ENCODE measurements around the gene IL12B.
A peak's percentile ranks its signal among the peaks of the same experiment; 100 is the strongest.
"Not testable (repeated sequence)": the region's sequence is repeated elsewhere in the genome, so short reads cannot be mapped to it uniquely, and the experiment has no call there.

The IL12B gene

GRCh38 chr5:159330131-159330800 lies at the start of gene IL12B:
IL12B (minus strand) TSS chr5:159330487; CDS start chr5:159326782, 3,705 bp downstream.
- Mint-ChIP-seq H3K27me3 (no peaks in the 10 kb centered on the region), H3K9me3 (no peaks in the 10 kb centered on the region)

GRCh38 chr5:159377653-159378052 lies 47.4 kb upstream of the IL12B start:
- Mint-ChIP-seq H3K9me3 (peaks cover 34% of the 10 kb centered on the region), H3K27me3 (no peaks in the 10 kb centered on the region), H3K4me3 (no peak overlapping the region), H3K27ac (no peak overlapping the region), H3K36me3 (peaks cover 53% of the 10 kb centered on the region), H3K4me1 (no peaks in the 10 kb centered on the region)
- no peak for ATAC-seq

More at GRCh38 chr5:159330131-159330800, at the start of gene IL12B:
- no peak for ATAC-seq
- H3K36me3 Mint-ChIP-seq = no peaks in the 10 kb centered on the region
- H3K4me3 Mint-ChIP-seq = peak within 1 kb of the TSS; percentile 85
- peak within 1 kb of the TSS; percentile 90 for H3K27ac Mint-ChIP-seq
- H3K4me1 Mint-ChIP-seq = peaks cover 38% of the 10 kb centered on the region

GRCh38 chr5:159367866-159368265 lies 37.6 kb upstream of the IL12B start:
- H3K27me3 Mint-ChIP-seq, H3K27ac Mint-ChIP-seq, ATAC-seq, H3K4me3 Mint-ChIP-seq, H3K4me1 Mint-ChIP-seq, H3K9me3 Mint-ChIP-seq: not testable (repeated sequence)
- peaks cover 15% of the 10 kb centered on the region for H3K36me3 Mint-ChIP-seq

GRCh38 chr5:159366776-159367175 lies 36.5 kb upstream of the IL12B start:
- not testable (repeated sequence) for H3K27me3 Mint-ChIP-seq, H3K4me1 Mint-ChIP-seq, H3K27ac Mint-ChIP-seq, ATAC-seq, H3K4me3 Mint-ChIP-seq, H3K9me3 Mint-ChIP-seq
- peaks cover 15% of the 10 kb centered on the region for H3K36me3 Mint-ChIP-seq

GRCh38 chr5:159362220-159362619 lies 31.9 kb upstream of the IL12B start:
- H3K4me1 Mint-ChIP-seq = peaks cover 4% of the 10 kb centered on the region
- ATAC-seq = peak; percentile 45
- H3K27me3 Mint-ChIP-seq = no peaks in the 10 kb centered on the region
- H3K36me3 Mint-ChIP-seq = peaks cover 6% of the 10 kb centered on the region
- no peak overlapping the region for H3K4me3 Mint-ChIP-seq
- H3K27ac Mint-ChIP-seq = no peak overlapping the region
- peaks cover under 1% of the 10 kb centered on the region for H3K9me3 Mint-ChIP-seq

GRCh38 chr5:159359871-159360270 lies 29.6 kb upstream of the IL12B start:
- H3K36me3 Mint-ChIP-seq, H3K27me3 Mint-ChIP-seq, H3K27ac Mint-ChIP-seq, H3K4me1 Mint-ChIP-seq, H3K9me3 Mint-ChIP-seq, H3K4me3 Mint-ChIP-seq, ATAC-seq: not testable (repeated sequence)

- H3K27ac Mint-ChIP-seq = no peak overlapping the region
- H3K27me3 Mint-ChIP-seq = no peaks in the 10 kb centered on the region
- no peak overlapping the region for H3K4me3 Mint-ChIP-seq
- ATAC-seq = peak; percentile 60
- peaks cover 7% of the 10 kb centered on the region for H3K36me3 Mint-ChIP-seq
- H3K4me1 Mint-ChIP-seq = peaks cover 4% of the 10 kb centered on the region
- peaks cover 3% of the 10 kb centered on the region for H3K9me3 Mint-ChIP-seq
Observed at GRCh38 chr5:159359408-159359807, 29.1 kb upstream of the IL12B start.

- no peak overlapping the region for H3K4me3 Mint-ChIP-seq
- H3K27ac Mint-ChIP-seq = no peak overlapping the region
- H3K27me3 Mint-ChIP-seq = no peaks in the 10 kb centered on the region
- H3K36me3 Mint-ChIP-seq = peaks cover 7% of the 10 kb centered on the region
- no peak for ATAC-seq
- peaks cover 3% of the 10 kb centered on the region for H3K9me3 Mint-ChIP-seq
- peaks cover 15% of the 10 kb centered on the region for H3K4me1 Mint-ChIP-seq
Observed at GRCh38 chr5:159353661-159354252, 23.5 kb upstream of the IL12B start.

GRCh38 chr5:159350644-159351043 lies 20.4 kb upstream of the IL12B start:
- H3K36me3 Mint-ChIP-seq, H3K4me3 Mint-ChIP-seq, H3K27me3 Mint-ChIP-seq, H3K9me3 Mint-ChIP-seq, ATAC-seq: not testable (repeated sequence)
- Mint-ChIP-seq H3K27ac (peak overlapping the region; percentile 4), H3K4me1 (peaks cover 32% of the 10 kb centered on the region)

- H3K9me3 Mint-ChIP-seq, ATAC-seq, H3K36me3 Mint-ChIP-seq, H3K27me3 Mint-ChIP-seq, H3K4me3 Mint-ChIP-seq: not testable (repeated sequence)
- Mint-ChIP-seq H3K27ac (peak overlapping the region; percentile 4), H3K4me1 (peaks cover 35% of the 10 kb centered on the region)
Observed at GRCh38 chr5:159350216-159350615, 19.9 kb upstream of the IL12B start.

GRCh38 chr5:159345861-159346260 lies 15.6 kb upstream of the IL12B start:
- H3K36me3 Mint-ChIP-seq = peaks cover 5% of the 10 kb centered on the region
- H3K27ac Mint-ChIP-seq = peak overlapping the region; percentile 44
- H3K4me3 Mint-ChIP-seq = no peak overlapping the region
- H3K4me1 Mint-ChIP-seq = peaks cover 39% of the 10 kb centered on the region
- H3K27me3 Mint-ChIP-seq = no peaks in the 10 kb centered on the region
- no peak for ATAC-seq
- no peaks in the 10 kb centered on the region for H3K9me3 Mint-ChIP-seq

GRCh38 chr5:159345336-159345735 lies 15.0 kb upstream of the IL12B start:
- H3K9me3 Mint-ChIP-seq = no peaks in the 10 kb centered on the region
- peaks cover 36% of the 10 kb centered on the region for H3K4me1 Mint-ChIP-seq
- peaks cover 5% of the 10 kb centered on the region for H3K36me3 Mint-ChIP-seq
- H3K27me3 Mint-ChIP-seq = no peaks in the 10 kb centered on the region
- no peak overlapping the region for H3K4me3 Mint-ChIP-seq
- peak; percentile 31 for ATAC-seq
- peak overlapping the region; percentile 44 for H3K27ac Mint-ChIP-seq

- ATAC-seq = no peak
- Mint-ChIP-seq H3K4me1 (peaks cover 24% of the 10 kb centered on the region), H3K27me3 (no peaks in the 10 kb centered on the region), H3K4me3 (no peak overlapping the region), H3K9me3 (no peaks in the 10 kb centered on the region), H3K36me3 (peaks cover 5% of the 10 kb centered on the region), H3K27ac (no peak overlapping the region)
Observed at GRCh38 chr5:159343295-159344094, 13.2 kb upstream of the IL12B start.

- Mint-ChIP-seq H3K27ac (no peak overlapping the region), H3K9me3 (peaks cover 3% of the 10 kb centered on the region), H3K4me3 (no peak overlapping the region), H3K4me1 (peaks cover 29% of the 10 kb centered on the region), H3K27me3 (no peaks in the 10 kb centered on the region), H3K36me3 (peaks cover 5% of the 10 kb centered on the region)
- no peak for ATAC-seq
Observed at GRCh38 chr5:159342840-159343239, 12.6 kb upstream of the IL12B start.

GRCh38 chr5:159341906-159342310 lies 11.6 kb upstream of the IL12B start:
- no peak for ATAC-seq
- H3K27ac Mint-ChIP-seq = no peak overlapping the region
- no peaks in the 10 kb centered on the region for H3K27me3 Mint-ChIP-seq
- H3K4me3 Mint-ChIP-seq = no peak overlapping the region
- H3K36me3 Mint-ChIP-seq = peaks cover 5% of the 10 kb centered on the region
- H3K9me3 Mint-ChIP-seq = peaks cover 6% of the 10 kb centered on the region
- peaks cover 29% of the 10 kb centered on the region for H3K4me1 Mint-ChIP-seq

Data from stimulated activated memory B cell treated with anti-CD40 and anti-IgM and Interleukin-4, amounts not matched to agents 10 μg/mL and 1 μg/mL and 100 μg/mL, for 72 hours (primary cell).